GM12864 (cell line): ENCODE measurements around the gene TMOD3.
"Not testable (repeated sequence)": the region's sequence is repeated elsewhere in the genome, so short reads cannot be mapped to it uniquely, and the experiment has no call there.

Experiments
- DNase-seq: peaks from one replicate; pipeline ENCODE4 v3.0.0-alpha.2; 2011; ENCODE audit warnings: low read depth
- H3K4me3 ChIP-seq: 2 replicates; pipeline ENCODE4 v1.5.1; 2011; ENCODE audit warnings: mild to moderate bottlenecking, low read depth, low read length, control low read depth
- CTCF ChIP-seq: IDR thresholded peaks from 2 replicates; pipeline ENCODE4 v1.5.1; 2011; ENCODE audit warnings: low read depth, mild to moderate bottlenecking, moderate library complexity, low read length, control low read depth, inconsistent platforms; ENCODE audit errors: missing control alignments

TMOD3 gene

GRCh38 chr15:51829376-51830275 lies at the start of gene TMOD3:
Gene TMOD3, plus strand, starts transcription at chr15:51829653. Its CDS starts 33,232 bp downstream, at chr15:51862885.
- TF ChIP-seq CTCF = no peak
- peak; percentile 72 for DNase-seq
- peak within 1 kb of the TSS; percentile 89 for H3K4me3 ChIP-seq

GRCh38 chr15:51780636-51781035 lies 48.8 kb upstream of the TMOD3 start:
- TF ChIP-seq CTCF = no peak
- H3K4me3 ChIP-seq = no peak overlapping the region
- no peak for DNase-seq

- DNase-seq = no peak
- no peak overlapping the region for H3K4me3 ChIP-seq
- TF ChIP-seq CTCF = no peak
Observed at GRCh38 chr15:51781506-51781905, 47.9 kb upstream of the TMOD3 start.

GRCh38 chr15:51782357-51782896 lies 47.0 kb upstream of the TMOD3 start:
- no peak overlapping the region for H3K4me3 ChIP-seq
- no peak for DNase-seq
- TF ChIP-seq CTCF = peak; percentile 18

GRCh38 chr15:51783967-51784366 lies 45.5 kb upstream of the TMOD3 start:
- no peak overlapping the region for H3K4me3 ChIP-seq
- DNase-seq = no peak
- TF ChIP-seq CTCF = no peak

- not testable (repeated sequence) for H3K4me3 ChIP-seq, DNase-seq
Observed at GRCh38 chr15:51787130-51787529, 42.3 kb upstream of the TMOD3 start.

- DNase-seq, H3K4me3 ChIP-seq: not testable (repeated sequence)
Observed at GRCh38 chr15:51792474-51792873, 37.0 kb upstream of the TMOD3 start.
